Measurements from ENCODE around the gene DAB1. TPM values are rescaled to one million over a fixed set of nuclear protein-coding genes. Genes with fewer than 3 reads are reported as not detected.

Gene DAB1
- total and polyA plus RNA-seq, 8 donors: 0.04 to 1.4 (median 0.39) TPM

DNA sequence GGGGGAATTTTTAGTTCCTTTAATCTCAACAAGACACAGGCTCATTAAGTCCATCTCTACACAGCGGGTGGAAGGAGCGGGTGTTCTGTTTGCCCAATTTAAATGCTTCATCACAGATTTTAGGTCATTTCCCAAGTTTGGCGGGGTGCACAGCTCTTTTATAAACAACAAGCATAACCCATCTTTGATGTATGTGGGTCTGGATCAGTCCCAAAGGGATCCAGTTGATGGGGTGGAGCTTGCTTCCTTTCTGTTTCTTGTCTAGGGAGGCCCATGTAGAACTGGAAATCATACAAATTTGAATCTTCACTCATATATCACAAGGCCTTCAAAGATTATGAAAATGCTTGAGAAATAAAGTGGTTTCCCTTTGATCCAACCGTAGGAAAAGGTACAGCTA, 317.6 kb downstream of the DAB1 start:
- no peak for FAIRE-seq
- Histone ChIP-seq H3K27ac (no peak overlapping the region), H3K4me1 (no peaks in the 10 kb centered on the region), H3K4me3 (no peak overlapping the region), H3K27me3 (no peaks in the 10 kb centered on the region), H3K36me3 (no peaks in the 10 kb centered on the region), H3K9me3 (no peaks in the 10 kb centered on the region)
- DNase-seq: no peak
- TF ChIP-seq CTCF (IDR thresholded peaks at IDR 0.05): no peak
- WGBS, 2 donors: 76 to 86% methylated on average over 4 of the region's 4 CpGs
- intact Hi-C loops (cut with DNase I): no loop called here
- ATAC-seq: no peak

GRCh38 chr1:57102561-57103326, 321.1 kb downstream of the DAB1 start:
- intact Hi-C loops (cut with DNase I): no loop called here
- ATAC-seq (no peak), FAIRE-seq (no peak), DNase-seq (no peak)
- Histone ChIP-seq H3K27me3 (no peaks in the 10 kb centered on the region), H3K36me3 (no peaks in the 10 kb centered on the region), H3K4me3 (no peak overlapping the region), H3K9me3 (no peaks in the 10 kb centered on the region), H3K27ac (no peak overlapping the region), H3K4me1 (no peaks in the 10 kb centered on the region)
- WGBS, 2 donors: 76 to 80% methylated on average over 7 of the region's 7 CpGs
- TF ChIP-seq CTCF (IDR thresholded peaks at IDR 0.05): no peak

- Histone ChIP-seq H3K9me3 (no peaks in the 10 kb centered on the region), H3K36me3 (no peaks in the 10 kb centered on the region), H3K4me1 (no peaks in the 10 kb centered on the region), H3K4me3 (no peak overlapping the region), H3K27me3 (no peaks in the 10 kb centered on the region), H3K27ac (no peak overlapping the region)
- WGBS, 2 donors: 51 to 59% methylated on average over 1 of the region's 1 CpG
- intact Hi-C loops (cut with DNase I): no loop called here
- TF ChIP-seq CTCF (IDR thresholded peaks at IDR 0.05): no peak
- ATAC-seq (no peak), DNase-seq (no peak), FAIRE-seq (no peak)
These were observed 322.7 kb downstream of the DAB1 start for GRCh38 chr1:57101209-57101608.

DNA sequence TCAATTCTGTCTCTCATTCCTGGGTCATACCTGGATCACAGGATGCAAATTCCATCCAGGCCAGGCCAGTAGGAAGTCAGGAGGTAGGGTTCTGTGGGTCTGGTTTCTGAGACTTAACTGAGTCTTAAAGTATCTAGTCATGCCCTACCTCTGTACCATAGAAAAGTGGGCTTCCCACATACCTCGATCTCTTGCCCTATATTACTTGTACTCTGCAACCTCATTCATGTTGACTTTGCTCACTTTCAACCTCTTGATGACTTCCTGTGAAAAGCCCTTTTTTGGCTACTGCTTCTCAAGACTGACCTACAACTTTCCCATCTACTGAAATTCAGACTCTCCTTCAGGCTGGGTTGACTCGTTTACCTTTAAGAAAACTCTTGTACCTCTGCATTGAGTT, 329.1 kb downstream of the DAB1 start:
- 80 to 96% methylated on average over 2 of the region's 2 CpGs for WGBS, 2 donors
- FAIRE-seq (no peak), DNase-seq (no peak), ATAC-seq (no peak)
- H3K4me3 ChIP-seq: no peak overlapping the region
- H3K36me3 ChIP-seq: no peaks in the 10 kb centered on the region
- TF ChIP-seq CTCF (IDR thresholded peaks at IDR 0.05): no peak
- intact Hi-C loops (cut with DNase I): no loop called here
- H3K27me3 ChIP-seq: no peaks in the 10 kb centered on the region
- no peaks in the 10 kb centered on the region for H3K9me3 ChIP-seq
- no peaks in the 10 kb centered on the region for H3K4me1 ChIP-seq
- H3K27ac ChIP-seq: no peak overlapping the region

DNA sequence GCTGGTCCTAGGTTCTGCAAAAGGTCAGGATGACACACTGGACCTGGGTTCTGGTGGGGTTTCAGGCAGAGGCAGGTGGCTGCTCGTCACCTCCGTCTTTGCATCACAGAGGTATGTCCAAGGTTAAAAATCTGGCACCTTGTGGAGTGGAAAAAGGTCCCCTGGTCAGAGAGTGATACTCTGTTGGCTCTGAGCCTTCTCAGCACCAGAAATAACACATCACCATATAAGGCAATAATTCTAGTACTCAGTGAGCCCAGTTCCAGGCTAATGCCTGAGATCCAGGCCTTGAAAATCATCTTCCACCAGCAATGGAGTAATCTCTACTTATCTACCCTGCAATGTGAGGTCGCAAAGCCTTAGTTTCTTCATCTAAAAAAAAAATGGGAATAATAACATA, 330.7 kb downstream of the DAB1 start:
- ATAC-seq: no peak
- no peaks in the 10 kb centered on the region for H3K27me3 ChIP-seq
- no peaks in the 10 kb centered on the region for H3K4me1 ChIP-seq
- 96 to 99% methylated on average over 3 of the region's 3 CpGs for WGBS, 2 donors
- no peak overlapping the region for H3K27ac ChIP-seq
- no peak for TF ChIP-seq CTCF (IDR thresholded peaks at IDR 0.05)
- no peak overlapping the region for H3K4me3 ChIP-seq
- intact Hi-C loops (cut with DNase I): no loop called here
- no peaks in the 10 kb centered on the region for H3K36me3 ChIP-seq
- DNase-seq: no peak
- no peaks in the 10 kb centered on the region for H3K9me3 ChIP-seq
- no peak for FAIRE-seq

Measured in pancreas (tissue), 10 donors.